Measurements from ENCODE around the gene ATXN1.
"Not testable (repeated sequence)": the region's sequence is repeated elsewhere in the genome, so short reads cannot be mapped to it uniquely, and the experiment has no call there.

ATXN1 gene

DNA sequence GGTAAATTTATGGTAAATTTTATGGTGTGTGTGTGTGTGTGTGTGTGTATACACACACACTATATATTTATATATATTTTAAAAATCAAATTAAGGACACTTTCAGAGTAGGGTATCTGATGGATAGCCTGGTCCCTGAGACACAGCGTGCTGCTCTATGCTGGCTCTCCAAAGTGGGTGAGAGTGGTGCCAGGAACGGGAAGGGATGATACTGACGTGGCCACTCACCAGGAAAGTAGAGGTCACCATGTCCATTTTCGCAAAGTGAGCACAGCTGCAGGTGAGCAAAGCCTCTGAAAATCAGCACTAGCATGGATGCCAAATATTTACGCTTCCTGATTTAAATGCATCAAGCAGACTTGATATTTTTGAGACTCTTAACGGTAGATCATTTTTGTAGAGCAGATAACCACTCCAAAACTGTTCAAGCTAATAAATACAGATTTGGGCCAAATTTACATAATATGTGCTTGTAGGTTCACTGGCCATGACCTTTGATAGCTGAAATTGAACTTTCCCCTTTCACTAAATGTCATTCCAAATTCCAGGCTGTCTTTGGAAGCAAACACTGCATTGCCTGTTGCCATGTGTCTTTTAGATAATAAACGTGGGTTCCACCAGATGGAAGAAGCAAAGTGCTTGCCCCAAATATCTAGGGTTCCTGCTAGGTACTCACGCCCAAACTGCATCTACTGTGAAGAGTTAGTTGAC lies 116.6 kb downstream of the ATXN1 start:
- no peak for DNase-seq (ENCODE audit: low read depth)

DNA sequence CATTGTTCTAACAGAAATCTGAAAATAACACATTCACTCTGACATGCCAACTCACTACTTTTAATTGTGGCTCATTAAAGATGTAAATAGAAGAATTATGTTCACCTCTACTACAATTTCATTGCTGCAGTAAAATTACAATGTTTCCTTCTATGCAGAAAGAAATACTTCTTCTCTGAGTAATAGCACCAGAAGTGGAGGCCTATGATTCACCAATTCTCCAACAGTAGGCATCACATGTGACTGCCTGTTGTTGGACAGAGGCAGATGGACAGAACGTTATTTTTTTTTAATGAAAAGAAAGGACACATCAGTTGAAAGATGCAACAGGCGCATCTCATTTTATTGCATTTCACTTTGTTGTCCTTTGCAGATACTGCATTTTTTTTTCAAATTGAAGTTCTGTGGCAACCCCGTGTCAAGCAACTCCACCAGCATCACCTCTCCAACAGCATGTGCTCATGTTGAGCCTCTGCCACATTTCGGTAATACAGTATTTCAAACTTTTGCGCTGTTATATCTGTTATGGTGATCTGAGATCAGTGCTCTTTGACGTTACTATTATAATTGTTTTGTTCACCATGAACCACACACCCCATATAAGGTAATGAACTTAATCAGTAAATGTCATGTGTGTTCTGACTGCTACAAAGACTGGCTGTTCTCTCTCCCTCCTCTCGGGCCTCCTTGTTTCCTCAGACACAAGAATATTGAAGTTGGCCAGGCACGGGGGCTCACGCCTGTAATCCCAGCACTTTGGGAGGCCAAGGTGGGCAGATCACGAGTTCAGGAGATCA lies 121.4 kb downstream of the ATXN1 start:
- no peak for DNase-seq (ENCODE audit: low read depth)

DNA sequence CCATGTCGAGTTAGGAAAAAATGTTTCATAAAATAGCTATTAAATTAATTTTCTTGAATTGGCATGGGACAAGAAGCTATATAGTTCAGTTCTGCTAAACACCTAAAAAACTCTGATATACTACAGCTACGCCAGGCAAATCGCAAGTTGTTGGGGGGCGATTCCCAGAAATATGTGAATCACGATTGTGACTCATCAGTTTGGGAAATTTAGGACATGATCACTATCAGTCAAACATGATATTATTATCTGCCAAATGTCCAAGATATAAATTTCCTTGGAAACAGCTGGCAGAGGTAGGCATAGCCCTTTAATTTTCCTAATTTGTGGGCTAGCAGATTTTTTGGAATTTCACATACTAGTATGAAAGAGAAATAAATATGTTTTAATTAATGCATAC lies 123.6 kb downstream of the ATXN1 start:
- no peak for DNase-seq (ENCODE audit: low read depth)

DNA sequence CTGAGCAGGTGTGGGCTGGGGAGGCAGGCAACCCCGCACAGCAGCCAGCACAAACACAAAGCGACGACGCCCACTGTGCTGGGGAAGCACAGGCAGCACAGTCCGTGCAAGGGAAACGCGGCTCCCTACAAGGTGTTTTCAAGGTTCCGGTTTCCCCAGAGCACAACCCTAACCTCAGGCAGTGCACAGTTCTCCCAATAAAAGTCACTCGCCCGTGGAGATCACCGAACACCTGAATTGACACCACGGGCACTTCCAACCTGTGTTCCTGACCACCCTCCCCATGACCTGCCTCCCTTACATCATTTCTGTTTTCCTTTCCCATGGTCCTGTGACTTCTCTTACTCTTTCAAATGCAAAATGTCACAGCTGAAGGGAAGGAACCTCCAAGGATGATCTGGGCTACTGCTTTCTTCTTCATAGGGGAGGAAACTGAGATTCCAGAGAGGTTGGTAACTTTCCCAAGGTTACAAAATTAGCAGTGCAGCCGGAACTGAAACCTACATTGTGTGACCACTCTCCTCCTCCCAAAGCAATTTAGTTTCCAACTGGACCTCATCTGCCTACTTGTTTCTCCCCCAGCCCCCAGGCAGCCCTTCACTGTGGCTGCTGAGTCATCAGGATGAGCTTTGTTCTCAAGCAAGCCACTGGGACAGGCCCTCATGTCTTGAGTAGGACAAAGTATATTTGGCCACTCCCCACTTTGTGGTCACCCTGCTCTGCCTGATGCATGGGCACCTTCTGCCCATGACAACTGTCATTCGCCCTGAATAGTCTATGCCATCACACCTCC lies 125.3 kb downstream of the ATXN1 start:
- no peak for DNase-seq (ENCODE audit: low read depth)

DNA sequence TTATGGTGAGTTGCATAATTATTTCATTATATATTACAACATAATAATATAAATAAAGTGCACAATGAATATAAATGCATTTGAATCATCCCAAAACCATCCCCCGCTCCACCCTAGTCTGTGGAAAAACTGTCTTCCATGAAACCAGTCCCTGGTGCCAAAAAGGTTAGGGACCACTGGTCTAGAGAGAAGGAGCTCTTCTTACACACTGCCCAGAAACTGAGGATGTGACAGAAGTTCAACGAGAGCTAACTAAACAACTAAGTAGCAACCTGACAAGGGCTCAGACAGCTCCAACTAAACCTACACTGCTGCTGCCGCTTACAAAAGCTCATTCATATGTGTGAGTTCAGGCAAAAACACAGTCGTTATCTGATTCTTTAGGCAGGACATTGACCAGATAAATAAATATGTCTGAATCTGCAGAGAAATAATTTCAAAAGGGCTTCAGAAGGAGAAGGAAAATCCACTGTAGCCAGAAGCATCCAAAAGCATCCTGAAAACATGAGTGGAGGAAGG lies 125.9 kb downstream of the ATXN1 start:
- DNase-seq (ENCODE audit: low read depth), result no peak

DNA sequence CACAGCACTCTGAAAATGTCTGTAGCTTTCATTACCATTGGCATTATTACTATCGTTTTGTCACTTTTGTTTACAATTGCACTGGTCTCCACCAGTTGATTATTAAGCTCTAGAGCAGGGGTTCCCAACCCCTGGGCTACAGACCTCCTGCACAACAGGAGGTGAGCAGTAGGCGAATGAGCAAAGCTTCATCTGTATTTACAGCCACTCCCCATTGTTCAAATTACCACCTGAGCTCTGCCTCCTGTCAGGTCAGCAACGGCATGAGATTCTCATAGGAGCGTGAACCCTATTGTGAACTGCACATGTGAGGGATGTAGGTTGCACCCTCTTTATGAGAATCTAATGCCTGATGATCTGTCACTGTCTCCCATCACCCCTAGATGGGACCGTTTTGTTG lies 126.4 kb downstream of the ATXN1 start:
- no peak for DNase-seq (ENCODE audit: low read depth)

DNA sequence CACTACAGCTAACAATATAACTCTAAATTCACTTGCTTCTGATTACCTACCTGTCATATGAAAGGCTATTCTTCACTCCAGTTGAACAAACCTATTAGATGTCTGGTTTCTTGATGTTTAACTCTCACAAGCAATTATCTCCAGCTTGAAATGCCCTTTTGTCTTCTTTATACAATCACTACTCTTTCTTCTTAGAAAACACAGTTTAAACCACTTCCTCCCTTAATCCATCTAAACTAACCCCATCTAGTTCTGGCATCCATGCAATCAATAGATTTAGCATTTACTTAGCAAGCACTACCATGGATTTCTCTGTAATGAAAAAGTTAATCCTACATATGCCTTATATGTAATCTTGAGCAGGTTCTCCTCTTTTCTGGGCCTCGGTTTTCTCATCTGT lies 127.3 kb downstream of the ATXN1 start:
- no peak for DNase-seq (ENCODE audit: low read depth)

DNA sequence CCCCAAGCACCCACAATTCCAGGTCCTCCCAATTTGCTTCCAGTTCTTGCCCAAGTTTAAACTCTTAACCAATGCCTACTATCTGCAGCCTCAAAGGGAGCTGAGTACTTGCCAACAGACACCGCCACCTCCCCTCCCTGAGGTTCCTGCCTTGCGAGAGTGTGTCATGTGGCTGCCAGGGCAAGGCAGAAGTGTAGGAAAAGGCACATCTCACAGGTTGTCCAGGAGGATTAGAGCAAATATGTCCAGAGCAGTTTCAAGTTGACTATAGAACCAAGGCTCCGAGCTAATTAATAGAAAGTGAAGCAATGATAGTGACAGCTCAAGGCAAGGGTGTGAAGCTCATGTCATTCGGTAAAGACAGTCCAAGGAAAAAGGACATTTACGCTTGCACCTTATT lies 127.8 kb downstream of the ATXN1 start:
- DNase-seq (ENCODE audit: low read depth), result no peak

DNA sequence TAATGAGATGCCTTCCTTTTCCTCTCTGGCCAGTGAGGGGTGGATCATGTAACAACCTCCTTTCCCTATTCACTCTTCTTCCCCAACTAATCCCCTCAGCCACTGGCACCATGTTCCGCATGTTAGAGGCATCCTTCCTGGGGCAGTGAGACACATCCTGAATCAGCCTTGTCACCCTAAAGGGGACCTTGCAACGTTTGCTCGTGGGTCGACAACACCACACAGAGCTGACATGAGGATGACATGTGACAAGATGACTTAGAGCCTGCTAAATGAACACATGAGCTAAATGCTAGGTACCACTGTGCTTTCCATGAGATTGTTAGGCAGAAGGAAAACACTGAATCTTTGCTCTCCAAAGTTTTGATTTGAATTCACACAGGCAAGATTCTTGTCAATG lies 129.2 kb downstream of the ATXN1 start:
- DNase-seq (ENCODE audit: low read depth), result no peak

DNA sequence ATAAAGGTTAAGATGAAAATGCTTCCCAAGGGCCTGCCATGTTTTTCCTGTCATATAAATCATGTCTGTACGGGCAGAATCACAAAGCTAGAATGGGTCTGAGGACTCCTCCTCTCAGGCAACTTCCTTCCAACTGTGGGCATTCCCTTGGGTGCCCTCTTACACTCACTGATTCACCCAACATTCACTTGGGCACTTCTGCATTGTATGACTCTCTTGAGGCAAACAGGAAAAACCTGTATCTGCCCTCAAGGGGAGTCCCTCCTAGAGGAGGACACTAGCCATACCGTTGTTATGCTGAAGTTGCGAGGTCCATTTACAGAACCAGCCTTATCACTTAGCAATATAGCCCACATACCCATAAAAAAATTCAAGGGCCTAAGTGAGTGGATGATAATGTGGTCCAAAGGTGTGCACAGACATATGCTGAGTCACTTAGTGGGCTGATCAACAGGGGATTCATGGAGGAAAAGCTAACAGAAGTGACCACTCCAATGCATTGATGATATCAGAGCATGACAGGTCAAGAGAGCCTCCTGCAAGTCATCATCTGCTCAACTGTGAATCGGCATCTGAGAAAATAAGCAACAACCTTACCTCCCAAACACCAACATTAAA lies 131.1 kb downstream of the ATXN1 start:
- DNase-seq (ENCODE audit: low read depth), result no peak

DNA sequence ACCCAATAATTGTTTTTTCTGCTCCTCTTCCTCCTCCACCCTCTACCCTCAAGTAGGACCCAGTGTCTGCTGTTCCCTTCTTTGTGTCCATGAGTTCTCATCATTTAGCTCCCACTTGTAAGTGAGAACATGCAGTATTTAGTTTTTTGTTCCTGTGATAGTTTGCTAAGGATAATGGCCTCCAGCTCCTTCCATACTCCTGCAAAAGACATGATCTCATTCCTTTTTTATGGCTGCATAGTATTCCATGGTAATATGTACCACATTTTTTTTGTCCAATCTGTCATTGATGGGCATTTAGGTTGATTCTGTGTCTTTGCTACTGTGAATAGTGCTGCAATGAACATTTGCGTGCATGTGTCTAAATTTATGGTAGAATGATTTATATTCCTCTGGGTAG lies 132.7 kb downstream of the ATXN1 start:
- DNase-seq (ENCODE audit: low read depth), result not testable (repeated sequence)

DNA sequence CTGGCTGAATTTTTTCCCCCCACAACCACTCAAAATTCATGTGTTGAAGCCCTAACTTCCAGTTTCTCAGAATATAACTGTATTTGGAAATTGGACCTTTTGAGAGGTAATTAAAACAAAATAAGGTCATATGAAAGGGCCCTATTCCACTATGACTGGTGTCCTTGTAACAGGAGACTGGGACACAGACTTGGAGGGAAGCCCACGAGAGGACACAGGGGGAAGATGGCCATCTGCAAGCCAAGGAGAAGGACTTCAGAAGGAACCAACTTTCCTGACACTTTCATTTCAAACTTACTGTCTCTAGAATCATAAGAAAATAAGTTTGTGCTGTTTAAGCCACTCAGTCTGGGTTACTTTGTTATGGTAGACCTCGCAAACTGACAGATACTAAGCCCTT lies 134.6 kb downstream of the ATXN1 start:
- DNase-seq (ENCODE audit: low read depth), result no peak

DNA sequence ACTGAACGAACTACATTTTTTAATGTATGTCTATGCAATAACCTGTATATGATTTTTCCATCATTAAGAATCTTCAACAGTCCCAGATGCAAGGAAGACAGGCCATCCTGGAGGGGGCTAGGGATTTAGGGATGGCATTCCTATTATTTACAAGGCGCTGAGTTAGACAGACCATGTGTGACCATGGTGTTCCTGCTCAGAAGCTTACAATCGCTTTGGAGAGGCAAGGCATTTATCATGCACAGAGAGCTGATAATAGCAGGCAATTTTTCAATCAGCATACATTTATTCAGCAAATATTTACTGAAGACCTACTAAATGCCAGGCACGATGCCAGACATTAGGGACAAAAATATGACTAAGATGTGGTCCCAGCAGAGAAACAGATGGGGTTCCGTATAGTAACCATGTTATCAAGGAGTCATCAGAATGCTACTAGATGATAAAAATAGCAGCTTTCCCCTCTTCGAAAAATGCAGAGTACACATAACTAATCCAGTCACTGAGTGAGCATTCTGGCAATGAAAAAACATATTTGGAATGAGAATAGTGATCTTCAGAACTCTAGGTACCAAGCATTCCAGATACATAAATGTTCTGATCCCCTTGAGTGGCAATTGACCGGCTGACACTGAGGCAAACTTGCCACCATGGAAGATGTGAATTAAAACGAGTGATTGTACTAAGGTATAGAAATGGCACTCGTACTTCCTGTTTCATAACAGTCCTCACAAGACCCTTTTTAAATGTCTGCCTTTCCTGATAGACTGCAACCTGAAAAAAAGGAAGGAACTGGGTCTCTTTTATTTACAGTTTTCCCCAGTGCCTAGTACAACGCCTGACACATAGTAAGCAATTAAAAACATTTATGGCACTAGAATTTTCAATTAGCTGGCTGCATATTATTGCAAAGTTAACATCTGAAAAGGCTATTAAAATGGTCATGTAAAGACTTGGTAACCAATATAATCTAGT lies 135.7 kb downstream of the ATXN1 start:
- DNase-seq (ENCODE audit: low read depth), result no peak

DNA sequence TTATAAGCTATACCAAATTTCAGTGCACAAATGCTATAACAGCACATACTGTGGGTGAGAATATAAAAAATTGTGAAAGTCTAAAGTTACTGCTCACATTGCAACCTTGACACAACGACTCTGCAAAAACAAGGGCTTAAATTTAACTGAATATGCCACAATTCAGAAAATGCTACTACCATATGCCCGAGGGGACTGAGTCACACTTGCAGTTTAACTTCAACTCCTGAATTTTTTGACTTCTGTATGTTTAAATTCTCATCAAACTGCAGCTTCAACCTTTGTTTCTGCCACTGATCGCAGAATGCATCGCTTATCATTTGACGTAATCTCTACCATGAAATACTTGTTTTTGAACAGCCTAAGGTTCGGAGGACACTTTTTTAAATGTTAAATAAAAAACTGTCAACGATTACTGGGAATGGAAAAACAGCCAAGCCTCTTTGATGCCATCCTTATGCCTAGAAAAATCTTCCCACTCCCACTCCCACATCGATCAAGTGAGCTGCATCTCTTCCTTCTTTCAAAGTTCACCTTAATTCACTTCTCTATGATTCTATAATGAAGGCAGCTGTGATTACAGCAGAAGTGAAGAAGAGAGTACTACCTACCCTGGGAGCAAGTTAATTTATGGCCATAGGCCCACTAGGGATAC lies 136.5 kb downstream of the ATXN1 start:
- DNase-seq (ENCODE audit: low read depth), result no peak

DNA sequence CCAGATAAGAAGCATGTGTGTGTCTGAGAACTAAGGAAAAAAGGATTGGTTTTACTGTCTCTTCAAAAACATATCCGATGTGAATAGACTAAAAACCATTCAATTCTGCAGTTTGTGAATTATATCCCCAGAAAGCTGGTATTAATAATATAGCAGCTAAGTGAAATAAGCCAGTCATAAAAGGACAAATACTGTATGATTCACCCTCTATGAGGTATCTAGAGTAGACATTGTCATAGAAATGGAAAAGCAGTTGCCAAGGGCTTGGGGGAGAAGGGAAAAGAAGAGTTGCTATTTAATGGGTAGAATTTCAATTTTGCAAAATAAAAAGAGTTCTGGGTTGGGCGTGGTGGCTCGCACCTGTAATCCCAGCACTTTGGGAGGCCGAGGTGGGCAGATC lies 137.5 kb downstream of the ATXN1 start:
- no peak for DNase-seq (ENCODE audit: low read depth)

DNA sequence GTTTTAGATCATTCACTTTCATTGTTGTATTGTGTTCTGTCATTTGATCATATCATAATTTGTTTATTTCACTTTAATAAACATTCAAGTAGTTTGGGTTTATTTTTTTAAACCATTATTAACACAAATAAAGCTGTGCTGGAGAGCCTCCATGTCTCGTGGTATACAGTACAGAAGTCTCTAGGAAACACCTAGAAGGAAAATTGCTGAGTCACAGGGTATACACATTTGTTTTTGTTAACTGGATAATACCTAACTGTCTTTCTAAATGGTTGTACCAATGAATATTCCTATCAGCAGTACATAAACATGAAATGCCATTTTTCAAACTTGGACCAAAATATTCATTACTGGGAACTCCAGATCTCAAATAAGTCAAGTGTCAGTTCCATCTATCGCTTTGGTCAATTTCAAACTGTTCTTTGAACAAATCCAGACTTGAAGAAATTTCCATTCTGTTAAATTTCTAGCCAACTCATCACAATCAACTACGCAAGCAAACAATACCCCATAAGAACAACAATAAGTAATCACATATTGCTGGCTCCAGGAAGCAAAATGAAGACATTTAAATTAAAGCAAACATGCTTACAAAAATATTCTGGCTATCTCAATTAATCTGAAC lies 138.1 kb downstream of the ATXN1 start:
- DNase-seq (ENCODE audit: low read depth), result no peak

DNA sequence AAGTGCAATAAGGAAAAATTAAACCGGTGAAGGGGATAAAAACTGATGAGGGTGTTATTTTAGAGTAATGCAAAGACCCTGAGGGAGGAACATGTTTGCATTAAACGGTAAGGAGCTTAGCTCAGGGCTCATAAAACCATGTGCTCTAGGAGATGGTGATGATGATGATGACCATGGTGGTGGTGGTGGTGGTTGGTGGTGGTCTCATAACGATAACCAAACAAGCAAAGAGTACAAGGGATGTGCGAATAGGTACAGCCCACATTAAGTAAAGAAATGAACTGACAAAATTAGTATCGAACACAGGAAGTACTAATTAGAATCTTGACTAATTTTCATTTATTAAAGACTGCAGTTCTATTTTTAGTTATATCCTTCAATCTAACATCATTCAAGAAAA lies 139.1 kb downstream of the ATXN1 start:
- no peak for DNase-seq (ENCODE audit: low read depth)

DNA sequence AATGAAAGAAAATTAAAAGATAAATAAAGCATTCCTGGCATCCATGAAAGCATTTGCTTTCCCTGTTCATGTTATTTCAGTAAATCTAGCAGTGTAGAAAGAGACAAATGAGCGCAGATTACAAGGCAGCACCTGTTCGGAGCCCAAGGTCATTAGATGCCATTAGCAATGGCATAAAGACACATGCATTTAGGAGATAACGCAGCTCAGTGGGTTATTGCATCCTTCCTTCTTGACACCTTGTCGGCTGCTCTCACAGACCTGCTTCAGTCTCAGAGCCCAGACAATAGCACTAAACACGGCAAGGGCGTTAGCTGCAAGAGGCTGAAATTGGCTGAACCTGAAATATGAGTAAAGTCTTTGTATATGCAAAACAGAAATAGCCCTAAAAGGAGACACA lies 140.3 kb downstream of the ATXN1 start:
- DNase-seq (ENCODE audit: low read depth), result no peak

DNA sequence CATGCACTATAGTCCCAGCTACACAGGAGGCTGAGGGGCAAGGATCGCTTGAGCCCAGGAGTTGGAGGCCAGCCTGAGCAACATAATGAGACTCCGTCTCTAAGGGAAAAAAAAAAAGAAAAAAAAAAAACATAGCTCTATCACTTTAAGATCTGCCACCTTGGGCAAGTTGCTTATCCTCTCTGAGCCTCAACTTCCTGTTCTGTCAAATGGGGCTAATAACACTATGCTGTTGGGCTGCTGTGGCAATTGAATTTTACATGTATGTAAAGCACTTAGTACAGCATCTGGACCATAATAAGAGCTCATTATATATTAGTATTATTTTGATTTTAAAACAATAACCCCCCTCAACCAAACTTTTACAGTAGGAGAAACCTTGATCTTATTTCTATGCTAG lies 141.5 kb downstream of the ATXN1 start:
- DNase-seq (ENCODE audit: low read depth), result no peak

DNA sequence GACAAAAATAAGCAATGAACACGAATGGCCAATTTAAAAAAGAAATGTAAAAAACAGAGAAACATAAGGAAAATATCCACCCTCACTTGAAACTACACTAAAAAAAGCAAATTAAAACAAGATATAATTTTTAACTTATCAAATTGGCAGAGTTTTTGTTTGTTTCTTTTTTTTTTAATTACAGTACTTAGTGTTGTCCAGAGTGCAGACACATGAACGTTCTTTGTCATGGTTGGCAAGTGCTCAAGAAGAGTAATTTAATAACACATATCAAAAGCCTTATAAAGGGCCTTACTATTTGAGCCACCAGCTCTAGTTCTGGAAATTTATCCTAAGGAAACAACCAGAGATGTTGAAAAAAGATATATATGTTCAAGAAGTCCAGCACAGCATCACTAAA lies 142.3 kb downstream of the ATXN1 start:
- no peak for DNase-seq (ENCODE audit: low read depth)
